HepG2 (cell line): ENCODE results near the gene AFAP1.

ENCODE experiments used
- BRCA1 ChIP-seq: sonication (generic); formaldehyde crosslinking; IDR thresholded peaks from 2 replicates; pipeline ENCODE4 v1.4.0; 2020; ENCODE audit warnings: missing genetic modification reagents
- CBX2 ChIP-seq, 2 experiments: fragments of 200-600 bp in 1 of 2; sonication (generic); formaldehyde crosslinking in 1 of 2; IDR thresholded peaks; 2 replicates each; pipeline versions ENCODE4 v1.7.0 to v1.8.1; 2018 to 2022; ENCODE audit warnings: low read depth in 2 of 2, low read length in 1 of 2, mild to moderate bottlenecking in 1 of 2, missing genetic modification reagents in 1 of 2
- CTCF ChIP-seq: sonication (generic); formaldehyde crosslinking; IDR thresholded peaks from 2 replicates; pipeline ENCODE4 v1.5.0; 2020; ENCODE audit warnings: mild to moderate bottlenecking, missing genetic modification reagents, moderate library complexity
- ELF1 ChIP-seq: sonication (generic); formaldehyde crosslinking; IDR thresholded peaks from 2 replicates; pipeline ENCODE4 v1.4.0; 2020; ENCODE audit warnings: missing genetic modification reagents
- FOXM1 ChIP-seq: sonication (generic); formaldehyde crosslinking; IDR thresholded peaks from 2 replicates; pipeline ENCODE4 v1.5.0; 2020; ENCODE audit warnings: missing genetic modification reagents
- HDAC2 ChIP-seq: sonication (generic); formaldehyde crosslinking; IDR thresholded peaks from 2 replicates; pipeline ENCODE4 v1.4.0; 2020; ENCODE audit warnings: missing genetic modification reagents
- NR2C2 ChIP-seq: sonication (generic); formaldehyde crosslinking; IDR thresholded peaks from 2 replicates; pipeline ENCODE4 v1.4.0; 2020; ENCODE audit warnings: missing genetic modification reagents, mild to moderate bottlenecking, moderate library complexity, borderline replicate concordance
- PHF5A ChIP-seq: IDR thresholded peaks from one replicate; pipeline ENCODE4 v1.6.1; 2018; ENCODE audit warnings: low read depth, missing genetic modification reagents; ENCODE audit not compliant: unreplicated experiment
- RXRB ChIP-seq: IDR thresholded peaks from 2 replicates; pipeline ENCODE4 v1.6.1; 2016; ENCODE audit warnings: borderline replicate concordance, missing genetic modification reagents, missing compliant biosample characterization
- SIN3A ChIP-seq: IDR thresholded peaks from 2 replicates; pipeline ENCODE4 v1.6.1; 2011; ENCODE audit warnings: low read depth, mild to moderate bottlenecking, control low read depth, low read length, borderline replicate concordance
- ZNF512 ChIP-seq: sonication (generic); formaldehyde crosslinking; IDR thresholded peaks from 2 replicates; pipeline ENCODE4 v1.4.0; 2020; ENCODE audit warnings: mild to moderate bottlenecking, missing genetic modification reagents
- ZNF761 ChIP-seq: sonication (generic); formaldehyde crosslinking; conservative IDR thresholded peaks from 2 replicates; pipeline ENCODE4 v1.4.0; 2020; ENCODE audit warnings: mild to moderate bottlenecking, missing genetic modification reagents
- TF ChIP-seq, protein P1 (sequence below): sonication (generic); formaldehyde crosslinking; IDR thresholded peaks from 2 replicates; pipeline ENCODE4 v1.9.0; 2021; ENCODE audit warnings: missing genetic modification reagents, mild to moderate bottlenecking, borderline replicate concordance

DNA sequence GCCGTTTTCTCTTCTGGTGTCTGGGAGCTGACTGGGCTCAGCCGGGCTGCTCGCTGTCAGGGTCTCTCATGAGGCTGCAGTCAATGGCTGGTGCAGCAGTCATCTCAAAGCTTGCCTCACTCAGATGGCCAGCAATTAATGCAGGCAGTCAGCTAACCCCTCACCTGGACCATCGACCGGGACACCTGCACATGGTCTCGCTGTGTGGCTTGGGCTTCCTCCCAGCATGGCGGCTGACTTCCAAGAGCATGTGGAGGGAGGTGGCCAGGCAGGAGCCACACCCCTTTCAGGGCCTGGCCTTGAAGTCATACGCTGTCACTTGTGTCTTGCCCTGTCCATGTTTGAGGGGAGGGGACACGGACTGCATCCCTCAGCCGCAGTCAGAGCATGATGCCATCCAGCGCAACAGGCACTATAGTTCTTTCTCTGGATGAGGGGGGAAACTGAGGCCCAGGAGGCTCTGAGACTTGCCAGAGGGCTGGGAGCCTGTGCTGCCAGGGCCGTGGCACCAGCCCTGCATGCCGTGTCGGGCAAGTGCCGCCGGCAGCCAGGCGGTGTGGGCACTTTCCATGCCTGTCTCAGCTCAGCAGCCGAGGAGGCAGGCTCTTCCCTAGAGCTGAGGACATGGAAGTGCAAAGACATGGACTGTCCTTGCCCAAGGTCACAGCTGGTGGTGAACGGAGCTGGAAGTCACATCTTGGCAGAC lies 201.8 kb downstream of the AFAP1 start:
- TF ChIP-seq HDAC2, result no peak
- TF ChIP-seq FOXM1 (CRISPR knock-in tag), result no peak
- TF ChIP-seq ZNF761, result no peak
- TF ChIP-seq CBX2 (IDR thresholded peaks at IDR 0.05; ENCODE audit: low read depth, low read length), result no peak
- no peak for TF ChIP-seq CBX2 (CRISPR knock-in tag; IDR thresholded peaks at IDR 0.05; ENCODE audit: low read depth)
- no peak for TF ChIP-seq BRCA1 (CRISPR knock-in tag)
- no peak for TF ChIP-seq NR2C2 (CRISPR knock-in tag)
- TF ChIP-seq, protein P1, sequence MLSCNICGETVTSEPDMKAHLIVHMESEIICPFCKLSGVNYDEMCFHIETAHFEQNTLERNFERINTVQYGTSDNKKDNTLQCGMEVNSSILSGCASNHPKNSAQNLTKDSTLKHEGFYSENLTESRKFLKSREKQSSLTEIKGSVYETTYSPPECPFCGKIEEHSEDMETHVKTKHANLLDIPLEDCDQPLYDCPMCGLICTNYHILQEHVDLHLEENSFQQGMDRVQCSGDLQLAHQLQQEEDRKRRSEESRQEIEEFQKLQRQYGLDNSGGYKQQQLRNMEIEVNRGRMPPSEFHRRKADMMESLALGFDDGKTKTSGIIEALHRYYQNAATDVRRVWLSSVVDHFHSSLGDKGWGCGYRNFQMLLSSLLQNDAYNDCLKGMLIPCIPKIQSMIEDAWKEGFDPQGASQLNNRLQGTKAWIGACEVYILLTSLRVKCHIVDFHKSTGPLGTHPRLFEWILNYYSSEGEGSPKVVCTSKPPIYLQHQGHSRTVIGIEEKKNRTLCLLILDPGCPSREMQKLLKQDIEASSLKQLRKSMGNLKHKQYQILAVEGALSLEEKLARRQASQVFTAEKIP, result no peak
- no peak for TF ChIP-seq PHF5A (CRISPR knock-in tag)
- TF ChIP-seq RXRB (CRISPR knock-in tag), result no peak
- TF ChIP-seq ZNF512 (CRISPR knock-in tag), result no peak
- no peak for TF ChIP-seq CTCF
- TF ChIP-seq SIN3A, result no peak
- no peak for TF ChIP-seq ELF1 (CRISPR knock-in tag)
